DOHH2 (cell line): Measurements from ENCODE around the gene STAT1.

Source experiments
- H3F3A ChIP-seq: fragments of 200-600 bp; sonication (generic), shearing (Covaris generic); 2 replicates; pipeline ENCODE4 v1.6.0; 2016; ENCODE audit warnings: antibody characterized with exemption, mild to moderate bottlenecking; ENCODE audit not compliant: control insufficient read depth, insufficient read depth
- H3K27ac ChIP-seq: fragments of 200-600 bp; sonication (generic); 2 replicates; pipeline ENCODE4 v1.5.1; 2014; ENCODE audit warnings: low read depth, mild to moderate bottlenecking, low read length, moderate library complexity
- H3K27me3 ChIP-seq: fragments of 200-600 bp; sonication (generic); 2 replicates; pipeline ENCODE4 v1.6.1; 2014; ENCODE audit warnings: mild to moderate bottlenecking, low read length, mixed read lengths; ENCODE audit not compliant: control insufficient read depth
- H3K36me3 ChIP-seq: fragments of 200-600 bp; sonication (generic); 2 replicates; pipeline ENCODE4 v1.6.1; 2014; ENCODE audit warnings: mild to moderate bottlenecking, low read length, moderate library complexity, mixed read lengths; ENCODE audit not compliant: control insufficient read depth
- H3K4me1 ChIP-seq: fragments of 200-600 bp; sonication (generic); 2 replicates; pipeline ENCODE4 v1.6.1; 2014; ENCODE audit warnings: mild to moderate bottlenecking, low read length, mixed read lengths; ENCODE audit not compliant: control insufficient read depth
- H3K4me2 ChIP-seq: fragments of 200-600 bp; sonication (generic); 2 replicates; pipeline ENCODE4 v1.6.0; 2014; ENCODE audit warnings: mild to moderate bottlenecking, low read length, moderate library complexity
- H3K4me3 ChIP-seq: fragments of 200-600 bp; sonication (generic); 2 replicates; pipeline ENCODE4 v1.5.1; 2014; ENCODE audit warnings: mild to moderate bottlenecking, low read length, mixed read lengths
- H3K79me2 ChIP-seq: fragments of 200-600 bp; sonication (generic); 2 replicates; pipeline ENCODE4 v1.6.1; 2014; ENCODE audit warnings: mild to moderate bottlenecking, low read length, mixed read lengths; ENCODE audit not compliant: control insufficient read depth
- H3K9me2 ChIP-seq: fragments of 200-600 bp; sonication (generic); replicated peaks from 2 replicates; pipeline ENCODE4 v1.6.1; 2014; ENCODE audit warnings: mild to moderate bottlenecking, low read length, mixed read lengths; ENCODE audit not compliant: control insufficient read depth
- H3K9me3 ChIP-seq: fragments of 200-600 bp; sonication (generic); 2 replicates; pipeline ENCODE4 v1.6.1; 2014; ENCODE audit warnings: antibody characterized with exemption, low read length, mixed read lengths; ENCODE audit not compliant: control insufficient read depth, insufficient read depth
- H4K20me1 ChIP-seq: fragments of 200-600 bp; sonication (generic); 2 replicates; pipeline ENCODE4 v1.6.0; 2014; ENCODE audit warnings: low read depth, mild to moderate bottlenecking, antibody characterized with exemption, low read length, moderate library complexity; ENCODE audit not compliant: control insufficient read depth, insufficient read depth
- CTCF ChIP-seq: fragments of 200-600 bp; sonication (generic); IDR thresholded peaks from one replicate; pipeline ENCODE4 v1.5.1; 2014; ENCODE audit warnings: antibody characterized with exemption, mild to moderate bottlenecking, low read depth, low read length; ENCODE audit not compliant: poor library complexity, severe bottlenecking
- EZH2phosphoT487 ChIP-seq: fragments of 200-600 bp; sonication (generic); IDR thresholded peaks from 2 replicates; pipeline ENCODE4 v1.6.1; 2017; ENCODE audit warnings: borderline replicate concordance, mild to moderate bottlenecking, antibody characterized with exemption, low read length, moderate library complexity, mixed read lengths

STAT1 gene

GRCh38 chr2:190965580-190966222, 48.3 kb downstream of the STAT1 start:
- no peaks in the 10 kb centered on the region for H3F3A ChIP-seq
- no peaks in the 10 kb centered on the region for H3K79me2 ChIP-seq
- no peak overlapping the region for H3K4me3 ChIP-seq
- H3K9me3 ChIP-seq, result no peaks in the 10 kb centered on the region
- H3K9me2 ChIP-seq, result no peaks in the 10 kb centered on the region
- H3K4me2 ChIP-seq, result no peak overlapping the region
- H3K27ac ChIP-seq, result no peak overlapping the region
- no peaks in the 10 kb centered on the region for H3K36me3 ChIP-seq
- no peaks in the 10 kb centered on the region for H3K27me3 ChIP-seq
- no peaks in the 10 kb centered on the region for H3K4me1 ChIP-seq
- TF ChIP-seq EZH2phosphoT487, result no peak
- TF ChIP-seq CTCF, result no peak
- H4K20me1 ChIP-seq, result no peaks in the 10 kb centered on the region

- Histone ChIP-seq H3K4me3 (no peak overlapping the region), H3F3A (no peaks in the 10 kb centered on the region), H3K9me3 (no peaks in the 10 kb centered on the region), H4K20me1 (no peaks in the 10 kb centered on the region), H3K27me3 (no peaks in the 10 kb centered on the region), H3K4me2 (no peak overlapping the region), H3K9me2 (no peaks in the 10 kb centered on the region), H3K4me1 (no peaks in the 10 kb centered on the region), H3K79me2 (no peaks in the 10 kb centered on the region), H3K36me3 (no peaks in the 10 kb centered on the region), H3K27ac (no peak overlapping the region)
- no peak for TF ChIP-seq CTCF
- TF ChIP-seq EZH2phosphoT487, result no peak
Observed at GRCh38 chr2:190964170-190964795, 49.7 kb downstream of the STAT1 start.

- no peaks in the 10 kb centered on the region for H4K20me1 ChIP-seq
- H3F3A ChIP-seq, result no peaks in the 10 kb centered on the region
- H3K4me1 ChIP-seq, result no peaks in the 10 kb centered on the region
- H3K36me3 ChIP-seq, result no peaks in the 10 kb centered on the region
- H3K27ac ChIP-seq, result no peak overlapping the region
- H3K9me2 ChIP-seq, result no peaks in the 10 kb centered on the region
- no peaks in the 10 kb centered on the region for H3K9me3 ChIP-seq
- H3K4me2 ChIP-seq, result no peak overlapping the region
- H3K79me2 ChIP-seq, result no peaks in the 10 kb centered on the region
- TF ChIP-seq EZH2phosphoT487 (no peak), CTCF (no peak)
- H3K27me3 ChIP-seq, result no peaks in the 10 kb centered on the region
- no peak overlapping the region for H3K4me3 ChIP-seq
Observed at GRCh38 chr2:190963088-190963487, 50.9 kb downstream of the STAT1 start.
